Measurements from ENCODE around the gene ATP8B2. TPM values are rescaled to one million over a fixed set of nuclear protein-coding genes. Genes with fewer than 3 reads are reported as not detected.
"Not testable (repeated sequence)": the region's sequence is repeated elsewhere in the genome, so short reads cannot be mapped to it uniquely, and the experiment has no call there.

ATP8B2 gene
- total RNA-seq, 1 experiment from 2014 or later: 22.1 TPM

- ATAC-seq; BruUV-seq (replicated peaks); H2AFZ ChIP-seq (ENCODE audit: low read depth, low read length, poor library complexity, severe bottlenecking); H3K27ac ChIP-seq (ENCODE audit: low read depth, low read length); RAD21 ChIA-PET (ENCODE audit: low non-redundant PET in 1 of 2, low total read pairs in 2 of 2, uncharacterized antibody in 2 of 2, unreplicated experiment in 2 of 2); H3K36me3 ChIP-seq (ENCODE audit: control insufficient read depth in 1 of 2, insufficient read depth in 2 of 2, low read length in 2 of 2); DNase-seq (ENCODE audit: low read depth, low spot score); POLR2A ChIA-PET; H3K79me2 ChIP-seq (ENCODE audit: insufficient read depth, low read length); H3K4me1 ChIP-seq (ENCODE audit: control insufficient read depth in 1 of 2, insufficient read depth in 2 of 2, low read length in 2 of 2); H4K20me1 ChIP-seq (ENCODE audit: insufficient read depth); H3K9ac ChIP-seq (ENCODE audit: low read length); H3K27me3 ChIP-seq (ENCODE audit: insufficient read depth, low read length); H3K9me3 ChIP-seq (ENCODE audit: control insufficient read depth in 1 of 2, insufficient read depth in 1 of 2, low read depth in 1 of 2, low read length in 2 of 2); CTCF ChIA-PET; H3K4me2 ChIP-seq (ENCODE audit: low read length); H3K9me2 ChIP-seq (ENCODE audit: insufficient read depth); H3K4me3 ChIP-seq (replicated peaks in 1 of 2; ENCODE audit: low read depth in 1 of 2, low read length in 2 of 2); intact Hi-C loops (cut with micrococcal nuclease): not testable (repeated sequence)
These were observed 11.1 kb upstream of the ATP8B2 start for GRCh38 chr1:154314226-154314625.

GRCh38 chr1:154316704-154317103, 8.6 kb upstream of the ATP8B2 start:
- H3K36me3 ChIP-seq (ENCODE audit: control insufficient read depth in 1 of 2, insufficient read depth in 2 of 2, low read length in 2 of 2): no peaks in the 10 kb centered on the region
- RAD21 ChIA-PET (ENCODE audit: low non-redundant PET in 1 of 2, low total read pairs in 2 of 2, uncharacterized antibody in 2 of 2, unreplicated experiment in 2 of 2): no interaction called here
- no peaks in the 10 kb centered on the region for H4K20me1 ChIP-seq (ENCODE audit: insufficient read depth)
- no TSS peak for BruUV-seq (replicated peaks)
- no peak overlapping the region for H3K4me3 ChIP-seq (replicated peaks in 1 of 2; ENCODE audit: low read depth in 1 of 2, low read length in 2 of 2)
- no peaks in the 10 kb centered on the region for H3K9me3 ChIP-seq (ENCODE audit: control insufficient read depth in 1 of 2, insufficient read depth in 1 of 2, low read depth in 1 of 2, low read length in 2 of 2)
- POLR2A ChIA-PET: no interaction called here
- H3K4me1 ChIP-seq (ENCODE audit: control insufficient read depth in 1 of 2, insufficient read depth in 2 of 2, low read length in 2 of 2): no peaks in the 10 kb centered on the region
- no peaks in the 10 kb centered on the region for H3K79me2 ChIP-seq (ENCODE audit: insufficient read depth, low read length)
- no peak for DNase-seq (ENCODE audit: low read depth, low spot score)
- peaks cover 8% of the 10 kb centered on the region; the same call in 1 of the 2 replicates for H3K27me3 ChIP-seq (ENCODE audit: insufficient read depth, low read length)
- TF ChIP-seq ZFX (IDR thresholded peaks at IDR 0.05) (no peak), MAX (IDR thresholded peaks at IDR 0.05) (no peak), ZNF274 (IDR thresholded peaks at IDR 0.05; ENCODE audit: low read depth, low read length) (no peak), EGR1 (IDR thresholded peaks at IDR 0.05; ENCODE audit: low read depth) (no peak), CBX3 (IDR thresholded peaks at IDR 0.05; ENCODE audit: low read depth) (no peak)
- CTCF ChIA-PET: no interaction called here
- no peak overlapping the region for H3K27ac ChIP-seq (ENCODE audit: low read depth, low read length)
- H3K9me2 ChIP-seq (ENCODE audit: insufficient read depth): no peaks in the 10 kb centered on the region
- no peak for ATAC-seq
- H3K4me2 ChIP-seq (ENCODE audit: low read length): no peak overlapping the region
- intact Hi-C loops (cut with micrococcal nuclease): no loop called here
- H3K9ac ChIP-seq (ENCODE audit: low read length): no peak overlapping the region
- no peak overlapping the region for H2AFZ ChIP-seq (ENCODE audit: low read depth, low read length, poor library complexity, severe bottlenecking)
